Measurements from ENCODE around the gene TNFSF11.

DNA sequence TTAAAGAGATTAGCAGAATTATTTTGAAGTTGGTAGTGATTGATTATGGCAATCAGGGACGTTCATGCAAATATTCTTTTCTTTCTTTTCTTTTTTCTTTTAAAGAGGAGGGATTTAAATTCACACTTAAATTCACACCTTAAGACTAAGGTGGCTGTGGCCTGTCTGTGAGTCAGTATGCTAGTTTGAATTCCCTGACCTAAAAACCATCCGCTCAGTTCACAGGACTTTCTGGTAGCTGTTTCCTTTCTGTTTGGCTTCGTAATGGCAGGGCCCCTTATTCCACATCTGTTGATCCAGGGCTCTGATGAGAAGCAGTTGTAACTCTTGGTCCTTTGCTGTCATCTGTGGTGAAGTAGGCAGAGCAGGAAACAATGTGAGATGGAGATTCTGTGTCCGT lies 7.5 kb downstream of the TNFSF11 start:
- TF ChIP-seq POLR2A (IDR thresholded peaks at IDR 0.05) (no peak), EP300 (IDR thresholded peaks at IDR 0.05) (no peak)
- TF ChIP-seq, protein P1, sequence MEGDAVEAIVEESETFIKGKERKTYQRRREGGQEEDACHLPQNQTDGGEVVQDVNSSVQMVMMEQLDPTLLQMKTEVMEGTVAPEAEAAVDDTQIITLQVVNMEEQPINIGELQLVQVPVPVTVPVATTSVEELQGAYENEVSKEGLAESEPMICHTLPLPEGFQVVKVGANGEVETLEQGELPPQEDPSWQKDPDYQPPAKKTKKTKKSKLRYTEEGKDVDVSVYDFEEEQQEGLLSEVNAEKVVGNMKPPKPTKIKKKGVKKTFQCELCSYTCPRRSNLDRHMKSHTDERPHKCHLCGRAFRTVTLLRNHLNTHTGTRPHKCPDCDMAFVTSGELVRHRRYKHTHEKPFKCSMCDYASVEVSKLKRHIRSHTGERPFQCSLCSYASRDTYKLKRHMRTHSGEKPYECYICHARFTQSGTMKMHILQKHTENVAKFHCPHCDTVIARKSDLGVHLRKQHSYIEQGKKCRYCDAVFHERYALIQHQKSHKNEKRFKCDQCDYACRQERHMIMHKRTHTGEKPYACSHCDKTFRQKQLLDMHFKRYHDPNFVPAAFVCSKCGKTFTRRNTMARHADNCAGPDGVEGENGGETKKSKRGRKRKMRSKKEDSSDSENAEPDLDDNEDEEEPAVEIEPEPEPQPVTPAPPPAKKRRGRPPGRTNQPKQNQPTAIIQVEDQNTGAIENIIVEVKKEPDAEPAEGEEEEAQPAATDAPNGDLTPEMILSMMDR (IDR thresholded peaks at IDR 0.05) = no peak
